Activated CD8-positive, alpha-beta T cell treated with anti-CD3 and anti-CD28 coated beads, Interleukin-2, amount 10 ng/mL, durations not matched to agents 7 days and 5 days (primary cell): Measurements from ENCODE around the gene MRPL51. TPM values are rescaled to one million over a fixed set of nuclear protein-coding genes. Genes with fewer than 3 reads are reported as not detected.

ENCODE experiments used
- ATAC-seq: fragments of 150-1000 bp; cut with Tn5 transposase; one replicate; pipeline ENCODE4 v1.10.0; 2021; ENCODE audit warnings: moderate library complexity
- CTCF ChIA-PET: fragments of 350-600 bp; sonication (Branson Sonifier 250); formaldehyde crosslinking; loops from one replicate; lab custom pipeline; 2021; ENCODE audit warnings: antibody characterized with exemption; lab: Charles Lee
- POLR2A ChIA-PET: fragments of 350-600 bp; sonication (Branson Sonifier 250); formaldehyde crosslinking; loops from one replicate; lab custom pipeline; 2021; ENCODE audit warnings: antibody characterized with exemption; lab: Charles Lee
- DNase-seq: peaks from one replicate; pipeline ENCODE4 v3.0.0-alpha.2; 2020
- H3K27ac Mint-ChIP-seq: one replicate; pipeline ENCODE4 v1.8.0; 2021; ENCODE audit warnings: mild to moderate bottlenecking, mixed read lengths
- H3K27me3 Mint-ChIP-seq: one replicate; pipeline ENCODE4 v1.8.0; 2021; ENCODE audit warnings: low read depth, mixed read lengths
- H3K36me3 Mint-ChIP-seq: one replicate; pipeline ENCODE4 v1.8.0; 2021; ENCODE audit warnings: low read depth, mixed read lengths
- H3K4me1 Mint-ChIP-seq: one replicate; pipeline ENCODE4 v1.8.0; 2021; ENCODE audit warnings: low read depth, mixed read lengths
- H3K4me3 Mint-ChIP-seq: one replicate; pipeline ENCODE4 v1.8.0; 2021; ENCODE audit warnings: mild to moderate bottlenecking, mixed read lengths
- H3K9me3 Mint-ChIP-seq: one replicate; pipeline ENCODE4 v1.8.0; 2022; ENCODE audit warnings: mixed read lengths; ENCODE audit not compliant: insufficient read depth
- total RNA-seq, 2 experiments: library from RNA; stranded (reverse); gene quantifications; one replicate each; pipeline ENCODE4 v1.2.3, GENCODE V29; 2021

MRPL51 gene
- total RNA-seq, 2 experiments from 2014 or later: 217 to 228 TPM

DNA sequence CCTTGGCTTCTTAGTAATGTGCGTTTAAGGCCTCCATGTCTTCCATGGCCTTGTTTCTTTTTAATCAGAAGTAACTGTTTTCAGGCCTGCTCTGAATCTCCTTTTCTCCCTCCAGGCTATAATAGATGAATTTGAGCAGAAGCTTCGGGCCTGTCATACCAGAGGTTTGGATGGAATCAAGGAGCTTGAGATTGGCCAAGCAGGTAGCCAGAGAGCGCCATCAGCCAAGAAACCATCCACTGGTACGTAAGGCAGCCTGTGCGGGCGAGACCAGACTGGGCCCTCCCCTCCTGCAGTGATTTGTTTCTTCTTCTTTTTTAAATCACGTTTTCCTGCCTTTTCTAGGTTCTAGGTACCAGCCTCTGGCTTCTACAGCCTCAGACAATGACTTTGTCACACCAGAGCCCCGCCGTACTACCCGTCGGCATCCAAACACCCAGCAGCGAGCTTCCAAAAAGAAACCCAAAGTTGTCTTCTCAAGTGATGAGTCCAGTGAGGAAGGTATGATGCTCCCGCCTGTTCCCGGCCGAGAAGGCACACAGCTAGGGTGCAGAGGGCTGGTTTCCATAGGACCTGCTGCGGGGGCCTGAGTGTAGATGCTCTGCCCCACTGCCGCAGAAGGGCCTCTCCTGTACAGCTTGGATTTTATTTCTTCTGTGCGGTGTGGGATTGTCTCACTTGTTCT, 37.7 kb upstream of the MRPL51 start:
- no peaks in the 10 kb centered on the region for H3K9me3 Mint-ChIP-seq
- H3K27ac Mint-ChIP-seq: peak overlapping the region; percentile 58
- DNase-seq (no peak), ATAC-seq (no peak)
- POLR2A ChIA-PET: interaction anchor here (1.1 kb wide), 2 partner anchors 37 to 60 kb away, joined by 3 to 4 read pairs; partner anchors contain the start of genes MRPL51 and VAMP1
- H3K27me3 Mint-ChIP-seq: no peaks in the 10 kb centered on the region
- H3K36me3 Mint-ChIP-seq: peaks cover 87% of the 10 kb centered on the region
- no peak overlapping the region for H3K4me3 Mint-ChIP-seq
- CTCF ChIA-PET: interaction anchor here (1.0 to 2.1 kb wide), 2 partner anchors 27 to 36 kb away, joined by 3 to 8 read pairs; no protein-coding TSS in a partner anchor
- peaks cover 31% of the 10 kb centered on the region for H3K4me1 Mint-ChIP-seq

DNA sequence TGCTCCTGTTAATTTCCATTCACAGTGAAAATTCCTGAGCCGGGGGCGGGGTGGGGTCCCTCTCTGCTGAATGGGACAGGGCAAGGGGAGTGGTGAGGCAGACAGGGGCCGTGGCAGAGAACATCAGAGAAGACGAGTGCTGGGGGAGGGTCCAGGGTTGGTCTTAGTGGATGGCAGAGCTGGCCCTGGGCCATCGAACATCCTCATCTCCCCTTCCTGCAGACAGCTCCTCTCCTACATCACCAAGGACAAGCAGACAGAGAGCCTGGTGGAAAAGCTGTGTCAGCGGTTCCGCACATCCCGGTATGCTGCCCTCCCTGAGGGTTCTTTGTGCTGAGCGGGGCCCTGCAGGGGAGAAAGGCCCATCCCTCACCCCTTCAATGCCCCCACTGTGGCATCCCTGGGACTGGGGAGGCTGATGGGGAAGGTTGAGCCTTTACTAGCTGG, 36.3 kb upstream of the MRPL51 start:
- ChIA-PET POLR2A (interaction anchor here (0.8 kb wide), 1 partner anchor 16 kb away, joined by 3 read pairs; no protein-coding TSS in a partner anchor), CTCF (interaction anchor here (0.9 kb wide), 1 partner anchor 194 kb away, joined by 3 read pairs; no protein-coding TSS in a partner anchor)
- Mint-ChIP-seq H3K4me1 (peaks cover 31% of the 10 kb centered on the region), H3K27ac (peak overlapping the region; percentile 14), H3K9me3 (no peaks in the 10 kb centered on the region), H3K4me3 (no peak overlapping the region), H3K27me3 (no peaks in the 10 kb centered on the region), H3K36me3 (peaks cover 84% of the 10 kb centered on the region)
- DNase-seq (no peak), ATAC-seq (no peak)

DNA sequence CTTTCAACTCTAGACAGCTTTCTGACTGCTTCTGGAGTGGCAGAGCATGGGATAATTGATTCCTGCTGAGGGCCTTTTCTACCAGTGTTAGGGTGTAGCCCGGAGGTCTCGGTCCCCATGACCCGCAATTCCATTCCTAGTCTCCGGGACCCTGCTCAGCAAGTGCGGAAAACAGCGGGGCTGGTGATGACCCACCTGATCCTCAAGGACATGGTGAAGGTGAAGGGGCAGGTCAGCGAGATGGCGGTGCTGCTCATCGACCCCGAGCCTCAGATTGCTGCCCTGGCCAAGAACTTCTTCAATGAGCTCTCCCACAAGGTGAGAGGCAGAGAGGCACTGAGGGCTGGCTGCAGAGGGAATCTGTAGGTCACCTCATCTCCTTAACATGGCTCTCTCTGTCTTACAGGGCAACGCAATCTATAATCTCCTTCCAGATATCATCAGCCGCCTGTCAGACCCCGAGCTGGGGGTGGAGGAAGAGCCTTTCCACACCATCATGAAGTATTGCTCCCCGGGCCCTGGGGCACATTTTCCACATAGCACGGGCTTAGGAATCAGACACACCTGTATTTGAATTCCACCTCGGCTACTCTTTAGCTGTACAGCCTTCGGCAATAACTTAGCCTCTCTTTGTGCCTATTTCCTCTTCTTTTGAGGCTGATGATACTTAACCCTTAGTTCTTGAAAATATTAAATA, 35.6 kb upstream of the MRPL51 start:
- DNase-seq (no peak), ATAC-seq (no peak)
- Mint-ChIP-seq H3K4me3 (no peak overlapping the region), H3K27me3 (no peaks in the 10 kb centered on the region), H3K27ac (no peak overlapping the region), H3K4me1 (peaks cover 28% of the 10 kb centered on the region), H3K9me3 (no peaks in the 10 kb centered on the region), H3K36me3 (peaks cover 84% of the 10 kb centered on the region)
- CTCF ChIA-PET: interaction anchor here (0.9 kb wide), 1 partner anchor 193 kb away, joined by 3 read pairs; no protein-coding TSS in a partner anchor
- POLR2A ChIA-PET: interaction anchor here (0.8 to 1.1 kb wide), 2 partner anchors 12 to 17 kb away, joined by 3 read pairs; no protein-coding TSS in a partner anchor

DNA sequence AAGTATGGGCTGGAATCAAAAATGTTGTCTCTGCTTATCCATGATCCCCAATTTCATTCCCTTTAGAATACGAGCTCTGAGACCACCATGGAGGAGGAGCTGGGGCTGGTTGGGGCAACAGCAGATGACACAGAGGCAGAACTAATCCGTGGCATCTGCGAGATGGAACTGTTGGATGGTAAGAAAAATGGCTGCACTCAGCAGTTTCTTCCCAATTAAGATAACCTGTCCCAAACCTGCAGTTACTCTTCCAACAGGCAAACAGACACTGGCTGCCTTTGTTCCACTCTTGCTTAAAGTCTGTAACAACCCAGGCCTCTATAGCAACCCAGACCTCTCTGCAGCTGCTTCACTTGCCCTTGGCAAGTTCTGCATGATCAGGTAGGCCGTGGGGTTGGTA, 34.6 kb upstream of the MRPL51 start:
- Mint-ChIP-seq H3K27me3 (no peaks in the 10 kb centered on the region), H3K4me1 (peaks cover 22% of the 10 kb centered on the region), H3K9me3 (no peaks in the 10 kb centered on the region), H3K36me3 (peaks cover 88% of the 10 kb centered on the region), H3K4me3 (no peak overlapping the region), H3K27ac (no peak overlapping the region)
- no peak for DNase-seq
- no peak for ATAC-seq
- CTCF ChIA-PET: interaction anchor here (0.7 kb wide), 1 partner anchor 10 kb away, joined by 4 read pairs; no protein-coding TSS in a partner anchor
- POLR2A ChIA-PET: interaction anchor here (1.1 kb wide), 1 partner anchor 11 kb away, joined by 3 read pairs; no protein-coding TSS in a partner anchor

GRCh38 chr12:6526766-6527525, 33.9 kb upstream of the MRPL51 start:
- no peak for DNase-seq
- H3K4me3 Mint-ChIP-seq: no peak overlapping the region
- ChIA-PET CTCF (interaction anchor here (2.0 kb wide), 1 partner anchor 11 kb away, joined by 5 read pairs; no protein-coding TSS in a partner anchor), POLR2A (no interaction called here)
- no peaks in the 10 kb centered on the region for H3K27me3 Mint-ChIP-seq
- no peak for ATAC-seq
- H3K36me3 Mint-ChIP-seq: peaks cover 88% of the 10 kb centered on the region
- no peak overlapping the region for H3K27ac Mint-ChIP-seq
- H3K9me3 Mint-ChIP-seq: no peaks in the 10 kb centered on the region
- peaks cover 15% of the 10 kb centered on the region for H3K4me1 Mint-ChIP-seq

GRCh38 chr12:6526201-6526600, 33.1 kb upstream of the MRPL51 start:
- ChIA-PET CTCF (interaction anchor here (2.0 kb wide), 1 partner anchor 12 kb away, joined by 5 read pairs; no protein-coding TSS in a partner anchor), POLR2A (interaction anchor here (1.2 kb wide), 1 partner anchor 8 kb away, joined by 3 read pairs; the partner anchor contains the start of gene GAPDH)
- no peak overlapping the region for H3K4me3 Mint-ChIP-seq
- no peak for DNase-seq
- H3K27ac Mint-ChIP-seq: no peak overlapping the region
- H3K9me3 Mint-ChIP-seq: no peaks in the 10 kb centered on the region
- H3K4me1 Mint-ChIP-seq: peaks cover 11% of the 10 kb centered on the region
- H3K27me3 Mint-ChIP-seq: no peaks in the 10 kb centered on the region
- peaks cover 90% of the 10 kb centered on the region for H3K36me3 Mint-ChIP-seq
- ATAC-seq: no peak

GRCh38 chr12:6524648-6525047, 31.6 kb upstream of the MRPL51 start:
- H3K4me3 Mint-ChIP-seq: no peak overlapping the region
- ATAC-seq (no peak), DNase-seq (no peak)
- peaks cover 3% of the 10 kb centered on the region for H3K4me1 Mint-ChIP-seq
- ChIA-PET POLR2A (no interaction called here), CTCF (interaction anchor here (1.1 kb wide), 1 partner anchor 14 kb away, joined by 3 read pairs; no protein-coding TSS in a partner anchor)
- H3K9me3 Mint-ChIP-seq: no peaks in the 10 kb centered on the region
- peaks cover 85% of the 10 kb centered on the region for H3K36me3 Mint-ChIP-seq
- H3K27ac Mint-ChIP-seq: peak overlapping the region; percentile 8
- no peaks in the 10 kb centered on the region for H3K27me3 Mint-ChIP-seq

DNA sequence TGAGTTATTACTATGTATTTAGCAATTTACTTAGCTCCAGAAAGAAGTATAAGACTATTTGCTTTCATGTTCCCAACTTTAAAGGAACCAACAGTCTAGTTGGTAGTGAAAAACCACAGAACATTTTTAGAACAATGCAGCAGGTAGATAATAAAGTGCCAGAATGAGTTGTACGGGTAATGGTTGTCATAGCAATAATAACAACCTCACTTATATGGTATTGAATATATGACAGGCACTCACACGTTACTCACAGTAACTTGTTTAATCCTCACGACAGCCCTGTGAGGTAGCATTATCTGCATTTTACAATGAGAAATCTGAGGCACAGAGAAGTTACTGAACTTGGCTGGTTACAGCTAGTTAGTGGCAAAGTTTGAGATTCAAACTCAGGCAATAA, 30.6 kb upstream of the MRPL51 start:
- no peak for ATAC-seq
- H3K27me3 Mint-ChIP-seq: no peaks in the 10 kb centered on the region
- H3K9me3 Mint-ChIP-seq: no peaks in the 10 kb centered on the region
- DNase-seq: no peak
- H3K36me3 Mint-ChIP-seq: peaks cover 83% of the 10 kb centered on the region
- H3K4me1 Mint-ChIP-seq: peaks cover 3% of the 10 kb centered on the region
- H3K4me3 Mint-ChIP-seq: no peak overlapping the region
- CTCF ChIA-PET: interaction anchor here (1.0 to 1.1 kb wide), 2 partner anchors 14 to 15 kb away, joined by 3 to 4 read pairs; no protein-coding TSS in a partner anchor
- POLR2A ChIA-PET: interaction anchor here (1.0 to 2.0 kb wide), 2 partner anchors 9 to 10 kb away, joined by 3 to 5 read pairs; no protein-coding TSS in a partner anchor
- peak overlapping the region; percentile 56 for H3K27ac Mint-ChIP-seq

DNA sequence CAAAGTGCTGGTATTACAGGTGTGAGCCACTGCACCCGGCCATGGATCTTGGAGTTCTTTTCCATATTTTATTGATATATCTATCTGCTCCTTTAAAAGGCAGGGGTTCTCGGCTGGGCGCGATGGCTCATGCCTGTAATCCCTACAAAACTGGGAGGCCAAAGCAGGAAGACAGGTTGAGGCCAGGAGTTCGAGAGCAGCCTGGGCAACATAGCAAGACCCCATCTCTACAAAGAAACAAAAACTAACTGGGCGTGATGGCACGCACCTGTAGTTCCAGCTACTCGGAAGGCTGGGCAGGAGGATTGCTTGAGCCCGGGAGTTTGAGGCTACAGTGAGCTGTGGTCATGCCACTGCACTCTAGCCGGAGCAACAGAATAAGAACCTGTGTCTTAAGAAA, 29.1 kb upstream of the MRPL51 start:
- peaks cover 3% of the 10 kb centered on the region for H3K4me1 Mint-ChIP-seq
- ATAC-seq (no peak), DNase-seq (no peak)
- no peaks in the 10 kb centered on the region for H3K9me3 Mint-ChIP-seq
- peaks cover 79% of the 10 kb centered on the region for H3K36me3 Mint-ChIP-seq
- ChIA-PET POLR2A (interaction anchor here (0.6 to 2.0 kb wide), 2 partner anchors 10 to 98 kb away, joined by 3 to 5 read pairs; no protein-coding TSS in a partner anchor), CTCF (no interaction called here)
- no peak overlapping the region for H3K4me3 Mint-ChIP-seq
- peak overlapping the region; percentile 55 for H3K27ac Mint-ChIP-seq
- no peaks in the 10 kb centered on the region for H3K27me3 Mint-ChIP-seq

DNA sequence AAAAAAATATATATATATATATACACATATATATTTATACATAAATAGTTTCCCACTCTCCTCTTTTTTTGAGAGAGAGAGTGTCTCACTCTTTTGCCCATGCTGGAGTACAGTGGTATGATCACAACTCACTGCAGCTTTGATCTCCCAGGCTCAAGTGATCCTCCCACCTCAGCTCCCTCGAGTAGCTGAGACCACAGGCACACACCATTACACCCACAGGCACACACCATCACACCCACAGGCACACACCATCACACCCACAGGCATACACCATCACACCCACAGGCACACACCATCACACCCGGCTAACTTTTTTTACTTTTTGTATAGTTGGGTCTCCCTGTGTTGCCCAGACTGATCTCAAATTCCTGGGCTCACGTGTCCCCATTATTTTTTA, 27.1 kb upstream of the MRPL51 start:
- Mint-ChIP-seq H3K4me3 (no peak overlapping the region), H3K27me3 (no peaks in the 10 kb centered on the region), H3K27ac (peak overlapping the region; percentile 73), H3K9me3 (no peaks in the 10 kb centered on the region), H3K36me3 (peaks cover 78% of the 10 kb centered on the region), H3K4me1 (peaks cover 3% of the 10 kb centered on the region)
- ATAC-seq: no peak
- ChIA-PET POLR2A (no interaction called here), CTCF (interaction anchor here (0.6 kb wide), 1 partner anchor 27 kb away, joined by 3 read pairs; the partner anchor contains the start of gene MRPL51)
- no peak for DNase-seq

DNA sequence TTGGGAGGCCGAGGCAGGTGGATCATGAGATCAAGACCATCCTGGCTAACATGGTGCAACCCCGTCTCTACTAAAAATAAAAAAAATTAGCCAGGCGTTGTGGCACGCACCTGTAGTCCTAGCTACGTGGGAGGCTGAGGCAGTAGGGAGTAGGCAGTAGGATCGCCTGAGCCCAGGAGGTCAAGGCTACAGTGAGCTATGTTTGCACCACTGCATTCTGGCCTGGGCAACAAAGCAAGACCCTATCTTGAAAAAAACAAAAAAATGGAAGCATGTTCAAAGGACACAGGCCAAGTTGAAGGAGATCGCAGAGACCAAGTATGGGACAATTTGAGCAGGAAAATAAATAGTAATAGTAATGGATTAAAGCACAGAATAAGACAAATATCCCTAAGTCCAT, 15.0 kb upstream of the MRPL51 start:
- Mint-ChIP-seq H3K27ac (peak overlapping the region; percentile 53), H3K27me3 (no peaks in the 10 kb centered on the region), H3K36me3 (peaks cover 52% of the 10 kb centered on the region), H3K4me1 (peaks cover 6% of the 10 kb centered on the region), H3K9me3 (no peaks in the 10 kb centered on the region), H3K4me3 (no peak overlapping the region)
- no peak for DNase-seq
- CTCF ChIA-PET: no interaction called here
- ATAC-seq: no peak
- POLR2A ChIA-PET: no interaction called here
